GM12875 (cell line): Measurements from ENCODE around the gene ARHGAP45.
A peak's percentile ranks its signal among the peaks of the same experiment; 100 is the strongest.

ENCODE experiments used
- H3K4me3 ChIP-seq: one replicate; pipeline ENCODE4 v1.5.1; 2011; ENCODE audit warnings: low read depth, low read length, control low read depth
- TF ChIP-seq, protein P1 (sequence below): IDR thresholded peaks from 2 replicates; pipeline ENCODE4 v1.5.1; 2011; ENCODE audit warnings: low read depth, mild to moderate bottlenecking, control low read depth, inconsistent platforms, low read length, moderate library complexity, borderline replicate concordance; ENCODE audit not compliant: insufficient read depth

Gene ARHGAP45

DNA sequence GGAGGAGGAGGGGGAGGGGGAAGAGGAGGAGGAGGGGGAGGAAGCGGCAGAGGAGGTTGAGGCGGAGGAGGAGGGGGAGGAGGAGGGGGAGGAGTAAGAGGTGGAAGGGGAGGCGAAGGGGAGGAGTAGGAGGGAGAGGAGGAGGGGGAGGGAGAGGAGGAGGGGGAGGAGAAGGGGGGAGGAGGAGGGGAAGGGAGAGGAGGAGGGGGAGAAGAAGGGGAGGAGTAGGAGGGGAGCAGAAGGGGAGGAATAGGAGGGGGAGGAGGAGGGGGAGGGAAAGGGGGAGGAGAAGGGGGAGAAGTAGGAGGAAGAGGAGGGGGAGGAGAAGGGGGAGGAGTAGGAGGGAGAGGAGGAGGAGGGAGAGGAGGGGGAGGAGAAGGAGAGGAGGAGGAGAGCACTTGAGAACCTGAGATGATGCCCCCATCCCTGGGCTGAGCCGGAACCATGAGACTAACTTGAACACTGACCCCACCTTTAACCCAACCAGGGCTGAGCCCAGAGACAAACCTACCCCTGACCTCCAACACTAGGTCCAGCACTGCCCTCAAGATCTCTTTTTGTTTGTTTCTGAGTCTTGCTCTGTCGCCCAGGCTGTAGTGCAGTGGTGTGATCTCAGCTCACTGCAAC is 14.5 kb upstream of the ARHGAP45 start:
- H3K4me3 ChIP-seq: no peak overlapping the region
- TF ChIP-seq, protein P1, sequence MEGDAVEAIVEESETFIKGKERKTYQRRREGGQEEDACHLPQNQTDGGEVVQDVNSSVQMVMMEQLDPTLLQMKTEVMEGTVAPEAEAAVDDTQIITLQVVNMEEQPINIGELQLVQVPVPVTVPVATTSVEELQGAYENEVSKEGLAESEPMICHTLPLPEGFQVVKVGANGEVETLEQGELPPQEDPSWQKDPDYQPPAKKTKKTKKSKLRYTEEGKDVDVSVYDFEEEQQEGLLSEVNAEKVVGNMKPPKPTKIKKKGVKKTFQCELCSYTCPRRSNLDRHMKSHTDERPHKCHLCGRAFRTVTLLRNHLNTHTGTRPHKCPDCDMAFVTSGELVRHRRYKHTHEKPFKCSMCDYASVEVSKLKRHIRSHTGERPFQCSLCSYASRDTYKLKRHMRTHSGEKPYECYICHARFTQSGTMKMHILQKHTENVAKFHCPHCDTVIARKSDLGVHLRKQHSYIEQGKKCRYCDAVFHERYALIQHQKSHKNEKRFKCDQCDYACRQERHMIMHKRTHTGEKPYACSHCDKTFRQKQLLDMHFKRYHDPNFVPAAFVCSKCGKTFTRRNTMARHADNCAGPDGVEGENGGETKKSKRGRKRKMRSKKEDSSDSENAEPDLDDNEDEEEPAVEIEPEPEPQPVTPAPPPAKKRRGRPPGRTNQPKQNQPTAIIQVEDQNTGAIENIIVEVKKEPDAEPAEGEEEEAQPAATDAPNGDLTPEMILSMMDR: no peak

DNA sequence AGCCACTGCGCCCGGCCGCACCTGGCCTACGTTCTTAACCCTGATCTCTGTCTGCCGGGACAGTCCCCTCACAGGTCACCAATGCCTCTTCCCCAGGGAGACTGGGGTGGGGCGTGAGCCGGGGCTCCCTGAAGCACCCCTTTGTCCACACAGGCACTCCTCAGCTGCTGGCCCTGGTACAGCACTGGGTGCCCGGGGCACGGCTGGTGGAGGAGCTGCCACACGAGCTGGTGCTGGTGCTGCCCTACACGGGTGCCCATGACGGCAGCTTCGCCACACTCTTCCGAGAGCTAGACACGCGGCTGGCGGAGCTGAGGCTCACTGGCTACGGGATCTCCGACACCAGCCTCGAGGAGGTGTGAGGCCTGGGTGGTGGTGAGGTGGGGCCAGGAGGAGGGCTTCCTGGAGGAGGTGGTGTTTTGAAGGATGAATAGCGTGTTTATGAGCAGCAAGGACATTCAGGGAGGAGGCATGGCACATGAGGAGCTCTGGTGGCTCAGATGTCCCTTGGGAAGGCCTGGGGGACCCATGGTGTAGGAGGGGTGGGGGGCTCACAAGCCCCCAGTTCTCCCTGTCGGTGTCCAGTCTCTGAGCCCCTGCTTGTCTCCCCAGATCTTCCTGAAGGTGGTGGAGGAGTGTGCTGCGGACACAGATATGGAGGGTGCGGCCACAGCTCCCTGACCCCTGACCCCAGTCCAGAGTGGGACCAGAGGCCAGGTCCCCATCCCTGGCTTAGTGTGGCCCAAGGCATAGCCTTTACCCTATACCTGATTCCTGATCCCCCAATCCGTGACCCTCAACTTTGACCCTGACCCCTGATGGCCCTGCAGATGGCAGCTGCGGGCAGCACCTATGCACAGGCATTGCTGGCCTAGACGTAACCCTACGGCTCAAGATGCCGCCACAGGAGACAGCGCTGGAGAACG is 13.5 kb upstream of the ARHGAP45 start:
- no peak overlapping the region for H3K4me3 ChIP-seq
- TF ChIP-seq, protein P1: no peak

DNA sequence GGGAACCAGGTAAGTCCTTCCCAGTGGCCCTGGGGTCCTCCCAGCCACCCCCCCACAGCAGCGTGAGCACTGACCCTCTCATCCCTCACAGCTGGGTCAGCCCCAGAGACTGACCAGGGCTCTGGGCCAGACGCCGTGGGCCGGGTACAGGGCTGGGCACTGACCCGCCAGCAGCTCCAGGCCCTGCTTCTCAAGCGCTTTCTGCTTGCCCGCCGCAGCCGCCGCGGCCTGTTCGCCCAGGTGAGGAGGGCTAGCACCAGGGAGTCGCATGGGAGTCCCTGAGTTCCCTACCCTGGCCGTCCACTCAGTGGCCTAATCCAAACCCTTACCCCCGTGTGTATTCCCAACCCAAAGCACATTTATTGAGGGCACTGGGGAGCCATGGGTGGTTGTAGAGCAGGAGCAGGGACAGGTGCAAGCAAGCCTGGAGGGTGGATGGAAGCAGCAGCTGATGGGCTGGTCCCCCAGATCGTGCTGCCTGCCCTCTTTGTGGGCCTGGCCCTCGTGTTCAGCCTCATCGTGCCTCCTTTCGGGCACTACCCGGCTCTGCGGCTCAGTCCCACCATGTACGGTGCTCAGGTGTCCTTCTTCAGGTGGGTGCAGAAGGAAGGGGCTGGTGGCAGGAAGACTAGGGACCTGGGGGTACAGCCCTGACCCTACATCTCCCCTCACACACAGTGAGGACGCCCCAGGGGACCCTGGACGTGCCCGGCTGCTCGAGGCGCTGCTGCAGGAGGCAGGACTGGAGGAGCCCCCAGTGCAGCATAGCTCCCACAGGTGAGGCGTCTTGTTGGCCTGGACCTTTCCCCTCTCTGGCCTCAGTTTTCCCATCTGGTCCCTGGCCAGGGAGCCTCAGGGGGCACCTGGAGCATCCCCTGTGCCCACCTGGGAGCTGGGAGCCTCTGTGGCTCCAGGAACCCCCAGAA is 12.6 kb upstream of the ARHGAP45 start:
- H3K4me3 ChIP-seq: no peak overlapping the region

DNA sequence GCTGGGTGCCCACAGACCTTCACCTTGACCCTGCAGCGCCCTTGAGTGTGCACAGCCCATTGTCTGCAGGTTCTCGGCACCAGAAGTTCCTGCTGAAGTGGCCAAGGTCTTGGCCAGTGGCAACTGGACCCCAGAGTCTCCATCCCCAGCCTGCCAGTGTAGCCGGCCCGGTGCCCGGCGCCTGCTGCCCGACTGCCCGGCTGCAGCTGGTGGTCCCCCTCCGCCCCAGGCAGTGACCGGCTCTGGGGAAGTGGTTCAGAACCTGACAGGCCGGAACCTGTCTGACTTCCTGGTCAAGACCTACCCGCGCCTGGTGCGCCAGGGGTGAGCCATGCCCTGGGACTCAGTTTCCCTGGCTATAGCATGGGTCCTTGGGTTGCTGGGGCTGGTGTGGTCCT is 11.9 kb upstream of the ARHGAP45 start:
- H3K4me3 ChIP-seq: no peak overlapping the region
- TF ChIP-seq, protein P1: no peak

More for the DNA sequence above, 12.6 kb upstream of the ARHGAP45 start:
- TF ChIP-seq, protein P1: no peak

DNA sequence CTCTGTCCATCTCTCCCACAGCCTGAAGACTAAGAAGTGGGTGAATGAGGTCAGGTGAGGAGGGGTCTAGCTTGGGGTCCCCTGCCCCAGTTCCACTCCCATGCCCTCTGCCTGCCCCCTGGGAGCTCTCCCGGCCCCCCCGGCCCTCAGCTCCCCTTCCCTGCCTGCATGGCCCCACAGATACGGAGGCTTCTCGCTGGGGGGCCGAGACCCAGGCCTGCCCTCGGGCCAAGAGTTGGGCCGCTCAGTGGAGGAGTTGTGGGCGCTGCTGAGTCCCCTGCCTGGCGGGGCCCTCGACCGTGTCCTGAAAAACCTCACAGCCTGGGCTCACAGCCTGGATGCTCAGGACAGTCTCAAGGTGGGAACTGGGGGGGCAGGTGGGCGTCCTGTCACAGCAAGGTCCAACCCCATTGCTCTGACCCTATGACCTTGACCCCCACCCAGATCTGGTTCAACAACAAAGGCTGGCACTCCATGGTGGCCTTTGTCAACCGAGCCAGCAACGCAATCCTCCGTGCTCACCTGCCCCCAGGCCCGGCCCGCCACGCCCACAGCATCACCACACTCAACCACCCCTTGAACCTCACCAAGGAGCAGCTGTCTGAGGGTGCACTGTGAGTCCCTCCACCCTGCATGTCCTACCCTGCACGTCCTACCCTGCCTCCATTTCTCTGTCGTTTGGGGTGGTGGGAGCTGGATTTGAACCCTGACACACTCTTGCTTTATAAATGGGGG is 10.9 kb upstream of the ARHGAP45 start:
- no peak overlapping the region for H3K4me3 ChIP-seq
- TF ChIP-seq, protein P1: no peak

DNA sequence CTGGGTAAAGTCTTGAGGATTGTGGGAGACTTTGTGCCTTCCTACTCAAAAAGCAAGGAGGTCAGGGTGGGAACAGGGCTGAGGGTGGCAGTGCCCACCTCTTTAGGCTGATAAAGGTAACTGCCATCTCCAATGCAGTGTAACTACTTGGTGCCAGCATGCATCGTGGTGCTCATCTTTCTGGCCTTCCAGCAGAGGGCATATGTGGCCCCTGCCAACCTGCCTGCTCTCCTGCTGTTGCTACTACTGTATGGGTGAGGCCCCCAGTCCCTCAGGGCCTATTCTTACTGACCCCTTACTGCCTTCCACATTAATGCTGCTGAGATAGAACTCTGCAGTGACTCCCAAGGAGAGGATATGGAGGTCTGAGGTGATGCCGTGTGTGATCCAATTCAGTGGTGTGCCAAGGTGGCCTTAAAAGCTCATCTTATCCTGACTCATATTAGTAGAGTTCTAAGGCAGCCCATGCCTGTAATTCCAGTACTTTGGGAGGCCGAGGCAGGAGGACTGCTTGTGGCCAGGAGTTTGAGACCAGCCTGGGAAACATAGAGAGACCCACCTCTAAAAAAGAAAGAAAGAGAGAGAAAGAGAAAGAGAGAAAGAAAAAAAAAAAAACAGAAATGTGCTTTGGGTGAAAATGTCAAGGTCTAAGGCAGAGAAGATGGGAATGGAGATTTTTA is 9.7 kb upstream of the ARHGAP45 start:
- no peak overlapping the region for H3K4me3 ChIP-seq
- TF ChIP-seq, protein P1: peak; percentile 47
